ENCODE measurements around the gene RASA3. TPM values are rescaled to one million over a fixed set of nuclear protein-coding genes. Genes with fewer than 3 reads are reported as not detected.

Gene RASA3
- total and polyA plus RNA-seq, 2 of the 8 experiments (the other 6 are each of a cell fraction or from before 2014, with no cell fraction given): 7.5 to 21.9 TPM

DNA sequence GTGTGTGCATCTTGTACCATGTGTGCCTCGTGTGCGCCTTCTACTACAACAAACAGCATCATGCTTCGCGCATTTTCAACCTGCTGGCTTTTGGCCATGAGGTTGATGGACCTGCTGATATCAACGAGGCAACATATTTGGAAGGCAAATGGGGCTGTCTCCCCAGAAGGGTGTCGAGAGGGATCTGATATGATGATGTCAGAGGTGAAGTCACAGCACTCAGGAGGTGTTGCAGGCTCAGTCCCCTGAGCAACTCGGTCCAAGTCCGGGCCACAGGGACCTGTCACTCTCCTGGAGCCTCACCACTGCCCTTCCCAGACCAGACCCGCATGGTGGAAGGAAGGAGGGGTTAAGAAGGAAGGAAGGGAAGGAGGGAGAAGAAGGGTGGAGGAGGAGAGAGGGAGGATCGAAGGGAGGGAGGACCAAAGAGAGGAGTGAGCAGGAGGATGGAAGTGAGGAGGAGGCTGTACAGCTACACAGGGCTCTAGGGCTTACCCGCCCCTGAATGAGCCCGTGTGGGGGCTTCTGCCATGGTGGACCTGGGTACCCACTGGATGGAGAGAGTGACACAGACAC, 151.8 kb downstream of the RASA3 start:
- H3K36me3 ChIP-seq (ENCODE audit: control insufficient read depth in 2 of 4, insufficient read depth in 4 of 4, low read length in 3 of 4): 0 out of 8 replicates have a peak, but pooled peaks cover 0 to 3% (median 0%) of the 10 kb centered on the region in 4 experiments
- H2BK20ac ChIP-seq (ENCODE audit: low read length): no peak overlapping the region
- H3K27me3 ChIP-seq (replicated peaks in 1 of 4; ENCODE audit: control insufficient read depth in 3 of 4, extremely low read depth in 1 of 4, insufficient read depth in 3 of 4, low read length in 3 of 4): no peaks in the 10 kb centered on the region
- H3K18ac ChIP-seq (ENCODE audit: extremely low read depth, low read length): no peak overlapping the region
- no peak overlapping the region for H3K56ac ChIP-seq (replicated peaks; ENCODE audit: insufficient read length, low read depth, low read length)
- no peak for DNase-seq (ENCODE audit: low read depth in 1 of 2, low spot score in 2 of 2)
- peak overlapping the region; percentile 44; the same call in 1 of the 2 replicates for H2BK5ac ChIP-seq (ENCODE audit: low read depth, low read length)
- H2BK120ac ChIP-seq (replicated peaks; ENCODE audit: low read depth, low read length): no peak overlapping the region
- no peak overlapping the region; the same call in 1 of the 2 replicates for H2AK5ac ChIP-seq (ENCODE audit: low read depth, low read length)
- no peaks in the 10 kb centered on the region for H3K9me3 ChIP-seq (ENCODE audit: insufficient read depth in 2 of 2, low read depth in 1 of 2, low read length in 1 of 2)
- WGBS, 2 experiments (ENCODE audit: extremely low coverage in 1 of 2, insufficient coverage in 1 of 2, insufficient read length in 1 of 2, insufficient replicate concordance in 2 of 2, low coverage in 1 of 2, low lambda C conversion rate in 2 of 2, missing lambda C conversion rate in 1 of 2): 94% methylated on average over 12 of the region's 12 CpGs; no CpG with 5 or more reads in 1 of the 2 experiments
- FAIRE-seq: no peak
- H3K4me3 ChIP-seq (ENCODE audit: extremely low read depth in 1 of 4, insufficient read depth in 2 of 4, low read depth in 3 of 4, low read length in 4 of 4): no peak overlapping the region
- peaks cover 1% of the 10 kb centered on the region; the same call in 1 of the 2 replicates for H3K23me2 ChIP-seq (ENCODE audit: low read depth, low read length)
- no peak overlapping the region for H2BK15ac ChIP-seq (ENCODE audit: low read length)
- H4K5ac ChIP-seq (ENCODE audit: insufficient read length, low read depth, low read length): no peak overlapping the region
- H2AFZ ChIP-seq (ENCODE audit: low read length): no peak overlapping the region
- H3K4me2 ChIP-seq (ENCODE audit: insufficient read depth in 1 of 2, low read depth in 2 of 2, low read length in 2 of 2): no peak overlapping the region
- peak overlapping the region; percentile 66 for H3K4ac ChIP-seq (replicated peaks; ENCODE audit: insufficient read length, low read depth, low read length)
- no peak overlapping the region for H3K27ac ChIP-seq (ENCODE audit: low read depth, low read length)
- H2BK12ac ChIP-seq (ENCODE audit: low read depth, low read length): 0 out of 2 replicates have a peak overlapping the region, but pooled peaks have one; percentile 60
- H3K79me2 ChIP-seq (ENCODE audit: control insufficient read depth in 1 of 2, insufficient read depth in 2 of 2, low read length in 2 of 2): no peaks in the 10 kb centered on the region
- POLR2A ChIA-PET (ENCODE audit: partially characterized antibody): no interaction called here
- CTCF ChIA-PET (ENCODE audit: partially characterized antibody): interaction anchor here (0.6 to 2.0 kb wide), 2 partner anchors 10 to 14 kb away, joined by 3 to 7 read pairs; no protein-coding TSS in a partner anchor
- no peak overlapping the region for H4K8ac ChIP-seq (ENCODE audit: extremely low read depth, insufficient read depth, low read length)
- H4K91ac ChIP-seq (replicated peaks; ENCODE audit: insufficient read length, low read length): no peak overlapping the region
- no peak overlapping the region for H3K23ac ChIP-seq (ENCODE audit: insufficient read length)
- peaks cover 0 to 7% of the 10 kb centered on the region in 2 experiments for H4K20me1 ChIP-seq (replicated peaks in 1 of 2; ENCODE audit: control insufficient read depth in 1 of 2, insufficient read depth in 2 of 2, low read length in 2 of 2)
- peaks cover 0 to 4% (median 0%) of the 10 kb centered on the region in 4 experiments; a peak in 2 of 7 replicates for H3K4me1 ChIP-seq (replicated peaks in 1 of 4; ENCODE audit: control insufficient read depth in 3 of 4, insufficient read depth in 4 of 4, low read length in 3 of 4)
- no peaks in the 10 kb centered on the region for H3K79me1 ChIP-seq (ENCODE audit: low read depth, low read length)
- H3K9ac ChIP-seq (replicated peaks in 1 of 4; ENCODE audit: extremely low read depth in 1 of 4, low read depth in 3 of 4, low read length in 3 of 4): no peak overlapping the region
- H3K14ac ChIP-seq (ENCODE audit: insufficient read length): no peak overlapping the region
- TF ChIP-seq TBP (IDR thresholded peaks at IDR 0.05; ENCODE audit: low read depth, low read length) (no peak), NRF1 (IDR thresholded peaks at IDR 0.05; ENCODE audit: low read depth, low read length) (no peak), TAF1 (IDR thresholded peaks at IDR 0.05; ENCODE audit: low read depth, low read length) (no peak), EZH2 (IDR thresholded peaks at IDR 0.05; ENCODE audit: low read depth, low read length, severe bottlenecking) (no peak), BCL11A (IDR thresholded peaks at IDR 0.05; ENCODE audit: low read depth in 2 of 2, low read length in 2 of 2) (no peak), POU5F1 (IDR thresholded peaks at IDR 0.05; ENCODE audit: low read depth, low read length) (no peak), YY1 (IDR thresholded peaks at IDR 0.05; ENCODE audit: low read depth, low read length) (no peak), CTBP2 (IDR thresholded peaks at IDR 0.05; ENCODE audit: borderline replicate concordance, insufficient read depth, insufficient read length, low read length) (no peak), MAFK (IDR thresholded peaks at IDR 0.05; ENCODE audit: low read depth, low read length) (no peak), FOSL1 (IDR thresholded peaks at IDR 0.05; ENCODE audit: insufficient read depth, low read depth, low read length) (no peak), SIRT6 (IDR thresholded peaks at IDR 0.05; ENCODE audit: low read length) (no peak), TAF7 (optimal IDR thresholded peaks at IDR 0.05; ENCODE audit: borderline replicate concordance, low read depth, low read length) (no peak), BACH1 (IDR thresholded peaks at IDR 0.05; ENCODE audit: low read length) (no peak)
- TF ChIP-seq, protein P1, sequence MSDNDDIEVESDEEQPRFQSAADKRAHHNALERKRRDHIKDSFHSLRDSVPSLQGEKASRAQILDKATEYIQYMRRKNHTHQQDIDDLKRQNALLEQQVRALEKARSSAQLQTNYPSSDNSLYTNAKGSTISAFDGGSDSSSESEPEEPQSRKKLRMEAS (IDR thresholded peaks at IDR 0.05): no peak
